HG02870 (cell line): ENCODE results near the gene LHFPL3.

ENCODE experiments used
- ATAC-seq: cut with Tn5 transposase; IDR thresholded peaks from one replicate; pipeline ENCODE4 v1.9.1; 2021; ENCODE audit warnings: mild to moderate bottlenecking, moderate library complexity; ENCODE audit not compliant: unreplicated experiment

Gene LHFPL3

GRCh38 chr7:104955276-104955675, 626.9 kb downstream of the LHFPL3 start:
- ATAC-seq, result no peak
